Adipocyte (in vitro differentiated cells): ENCODE results near the gene APBB1.
"Not testable (repeated sequence)": the region's sequence is repeated elsewhere in the genome, so short reads cannot be mapped to it uniquely, and the experiment has no call there.

ENCODE experiments used
- DNase-seq: peaks from one replicate; pipeline ENCODE4 v3.0.0-alpha.2; 2015; ENCODE audit warnings: low read depth
- H3K27me3 ChIP-seq: replicated peaks from 2 replicates; pipeline ENCODE4 v1.7.0; 2013; ENCODE audit warnings: mild to moderate bottlenecking, low read length, moderate library complexity; ENCODE audit not compliant: control insufficient read depth, insufficient read depth
- H3K36me3 ChIP-seq: 2 replicates; pipeline ENCODE4 v1.7.0; 2013; ENCODE audit warnings: low read length, mild to moderate bottlenecking, moderate library complexity; ENCODE audit not compliant: control insufficient read depth, insufficient read depth, severe bottlenecking
- H3K4me1 ChIP-seq: 2 replicates; pipeline ENCODE4 v1.7.0; 2013; ENCODE audit warnings: mild to moderate bottlenecking, low read length, moderate library complexity; ENCODE audit not compliant: control insufficient read depth, insufficient read depth
- H3K4me3 ChIP-seq: 2 replicates; pipeline ENCODE4 v1.7.0; 2013; ENCODE audit warnings: mild to moderate bottlenecking, low read length, moderate library complexity
- H3K9ac ChIP-seq: 2 replicates; pipeline ENCODE4 v1.7.0; 2013; ENCODE audit warnings: mild to moderate bottlenecking, low read length, moderate library complexity
- H3K9me3 ChIP-seq: 2 replicates; pipeline ENCODE4 v1.7.0; 2013; ENCODE audit warnings: mild to moderate bottlenecking, low read length, moderate library complexity; ENCODE audit not compliant: control insufficient read depth

The APBB1 gene

DNA sequence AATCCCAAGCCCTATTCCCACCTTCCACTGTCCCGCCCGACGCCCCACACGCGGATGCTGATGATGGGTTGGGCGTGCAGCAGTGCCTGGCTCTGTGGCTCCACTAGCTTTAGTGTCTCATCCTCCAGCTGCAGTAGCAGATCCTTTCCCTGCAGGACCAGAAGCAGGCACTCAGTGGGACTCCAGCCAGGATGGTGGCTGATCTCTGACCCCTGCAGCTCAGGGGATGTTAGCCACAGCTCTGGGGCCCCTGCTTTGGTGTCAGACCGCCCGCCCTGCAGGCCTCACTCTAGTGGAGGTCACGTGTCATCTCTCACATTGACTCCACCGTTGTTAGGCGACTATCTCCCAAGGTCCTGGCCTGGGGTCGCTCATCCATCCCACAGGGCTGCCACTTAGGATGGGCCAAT, 16.8 kb downstream of the APBB1 start:
- DNase-seq = no peak
- Histone ChIP-seq H3K36me3 (peaks cover 11% of the 10 kb centered on the region), H3K4me1 (peaks cover 16% of the 10 kb centered on the region), H3K27me3 (no peaks in the 10 kb centered on the region), H3K4me3 (no peak overlapping the region), H3K9ac (no peak overlapping the region), H3K9me3 (no peaks in the 10 kb centered on the region)

DNA sequence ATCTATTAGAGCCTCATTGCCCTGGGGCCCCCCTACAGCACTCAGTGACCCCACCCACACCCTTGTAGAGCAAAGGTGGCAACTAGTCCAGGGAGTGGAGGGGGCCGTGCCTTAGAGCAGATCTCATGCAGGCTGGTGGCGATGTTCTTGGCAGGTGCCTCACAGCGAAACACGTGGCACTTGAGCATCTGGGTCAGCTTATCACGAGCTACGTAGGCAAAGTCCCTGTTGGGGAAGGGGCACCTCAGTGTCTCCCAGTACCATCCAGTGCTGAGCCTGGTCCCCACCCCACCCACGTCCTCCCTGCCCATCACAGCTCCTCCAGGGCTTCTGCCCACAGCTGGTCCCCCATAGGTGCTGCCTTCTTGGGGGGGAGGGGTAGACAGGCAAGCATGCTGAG, 17.4 kb downstream of the APBB1 start:
- Histone ChIP-seq H3K36me3 (peaks cover 11% of the 10 kb centered on the region), H3K4me1 (peaks cover 22% of the 10 kb centered on the region), H3K9ac (no peak overlapping the region), H3K4me3 (no peak overlapping the region), H3K9me3 (no peaks in the 10 kb centered on the region), H3K27me3 (no peaks in the 10 kb centered on the region)
- DNase-seq = no peak

DNA sequence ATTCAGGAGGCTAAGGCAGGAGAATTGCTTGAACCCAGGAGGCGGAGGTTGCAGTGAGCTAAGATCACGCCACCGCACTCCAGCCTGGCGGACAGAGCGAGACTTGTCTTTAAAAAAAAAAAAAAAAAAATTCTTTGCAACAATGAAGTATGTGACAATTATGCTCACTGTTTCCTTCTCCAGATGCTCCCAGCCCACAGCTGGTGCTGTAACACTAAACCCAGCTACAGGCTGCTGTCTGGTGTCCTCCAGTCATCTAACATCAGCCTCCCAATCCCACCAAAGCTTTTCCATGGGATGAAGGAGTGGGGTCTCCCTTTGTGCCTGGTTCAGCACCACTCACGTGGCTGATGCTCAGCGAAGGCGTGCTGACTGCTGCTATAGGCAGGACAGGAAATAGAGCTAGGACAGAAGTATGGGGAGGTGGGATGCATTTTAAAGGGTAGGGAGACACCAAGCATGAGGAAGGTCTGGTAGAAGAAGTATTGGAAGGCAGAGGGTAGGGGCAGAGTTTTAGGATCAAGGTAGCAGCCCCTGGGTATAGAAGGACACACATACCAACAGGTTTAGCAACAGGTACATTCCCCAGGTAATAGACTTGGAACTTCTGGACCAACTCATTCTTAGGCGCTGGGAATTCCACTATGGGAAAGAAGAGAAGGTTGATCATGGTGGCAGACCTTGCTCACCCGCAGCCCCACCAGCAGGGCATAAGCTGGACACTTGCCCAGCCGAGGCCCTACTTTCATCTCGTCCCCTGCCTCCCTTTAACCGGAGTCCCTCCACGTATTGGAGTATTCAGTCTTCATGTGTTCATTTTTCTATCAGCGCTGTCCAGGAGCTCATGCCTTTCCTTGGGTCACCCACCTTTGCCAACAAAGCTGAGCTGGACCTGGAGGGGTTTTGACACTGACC, 18.2 kb downstream of the APBB1 start:
- Histone ChIP-seq H3K9ac (no peak overlapping the region), H3K4me3 (no peak overlapping the region), H3K9me3 (no peaks in the 10 kb centered on the region), H3K36me3 (peaks cover 11% of the 10 kb centered on the region), H3K4me1 (peaks cover 26% of the 10 kb centered on the region), H3K27me3 (no peaks in the 10 kb centered on the region)
- DNase-seq = no peak

DNA sequence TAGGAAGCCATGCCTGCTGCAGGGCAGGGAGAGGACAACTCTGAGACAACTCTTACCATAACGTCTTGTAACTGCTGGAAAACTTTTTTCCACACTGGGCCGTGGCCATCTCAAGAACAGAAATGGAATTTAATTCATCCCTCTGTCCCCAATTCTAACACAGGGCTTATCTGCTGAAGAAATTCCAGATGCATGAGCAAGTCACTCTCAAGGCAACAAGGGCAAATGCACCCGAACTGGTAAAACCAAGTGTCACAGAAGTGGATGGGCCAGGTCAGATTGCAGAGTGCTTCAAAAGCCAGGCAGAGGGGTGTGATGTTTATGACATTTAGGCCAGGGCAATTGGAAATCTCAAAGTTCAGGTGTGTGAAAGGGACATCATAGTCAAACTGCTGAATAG, 21.3 kb downstream of the APBB1 start:
- Histone ChIP-seq H3K9ac (no peak overlapping the region), H3K4me1 (peaks cover 26% of the 10 kb centered on the region), H3K36me3 (peaks cover 25% of the 10 kb centered on the region), H3K4me3 (no peak overlapping the region), H3K27me3 (no peaks in the 10 kb centered on the region), H3K9me3 (no peaks in the 10 kb centered on the region)
- peak; percentile 42 for DNase-seq

DNA sequence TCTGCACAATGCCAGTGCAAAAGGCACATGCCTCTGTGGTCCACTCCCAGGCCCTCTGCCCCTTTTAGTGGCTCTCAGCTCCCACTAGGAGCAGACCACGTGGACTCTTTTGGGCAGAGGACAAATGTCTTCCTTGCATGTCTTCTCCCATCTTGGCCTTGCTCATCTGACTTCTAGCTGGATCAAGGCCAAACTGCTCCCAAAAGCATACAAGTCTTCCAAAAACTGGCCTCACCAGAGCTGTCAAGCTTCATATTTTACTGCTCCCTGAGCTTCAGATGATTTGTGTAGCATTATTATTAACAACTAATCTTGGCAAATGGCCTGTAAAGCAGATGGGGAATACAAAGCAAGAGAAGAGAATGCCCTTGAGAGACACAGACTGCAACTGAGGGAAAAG, 21.7 kb downstream of the APBB1 start:
- H3K4me3 ChIP-seq = no peak overlapping the region
- no peaks in the 10 kb centered on the region for H3K27me3 ChIP-seq
- H3K36me3 ChIP-seq = peaks cover 25% of the 10 kb centered on the region
- DNase-seq = no peak
- peaks cover 26% of the 10 kb centered on the region for H3K4me1 ChIP-seq
- no peaks in the 10 kb centered on the region for H3K9me3 ChIP-seq
- no peak overlapping the region for H3K9ac ChIP-seq

DNA sequence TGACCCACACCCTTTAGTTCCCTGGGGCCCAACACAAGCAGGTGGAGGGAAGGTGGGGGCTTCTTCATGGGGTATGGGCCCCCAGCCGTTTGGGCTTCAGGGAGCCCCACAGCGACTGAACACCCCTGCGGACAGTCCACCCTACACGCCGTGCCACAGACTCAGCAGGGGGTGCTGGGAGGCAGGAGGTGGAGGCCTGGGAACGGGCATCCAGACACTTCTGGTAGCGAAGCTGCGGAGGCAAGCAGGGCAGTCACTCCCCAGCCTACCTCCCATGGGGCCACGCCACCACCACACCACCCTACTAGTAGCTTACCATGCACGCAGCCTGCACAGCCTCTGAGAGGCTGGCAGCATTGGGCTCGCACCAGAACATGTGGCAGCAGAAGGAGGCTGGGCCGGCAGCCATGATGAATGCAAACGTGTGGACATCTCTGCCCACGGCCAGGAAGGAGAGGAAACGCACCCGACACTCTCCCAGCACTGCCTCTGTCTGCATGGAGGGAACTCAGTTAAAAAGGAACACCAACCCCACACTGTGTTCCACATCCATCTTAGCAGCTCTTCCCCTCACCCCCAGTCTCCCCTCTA, 23.3 kb downstream of the APBB1 start:
- Histone ChIP-seq H3K4me3 (no peak overlapping the region), H3K4me1 (peaks cover 38% of the 10 kb centered on the region), H3K27me3 (no peaks in the 10 kb centered on the region), H3K36me3 (peaks cover 16% of the 10 kb centered on the region), H3K9me3 (no peaks in the 10 kb centered on the region), H3K9ac (no peak overlapping the region)
- DNase-seq = no peak

DNA sequence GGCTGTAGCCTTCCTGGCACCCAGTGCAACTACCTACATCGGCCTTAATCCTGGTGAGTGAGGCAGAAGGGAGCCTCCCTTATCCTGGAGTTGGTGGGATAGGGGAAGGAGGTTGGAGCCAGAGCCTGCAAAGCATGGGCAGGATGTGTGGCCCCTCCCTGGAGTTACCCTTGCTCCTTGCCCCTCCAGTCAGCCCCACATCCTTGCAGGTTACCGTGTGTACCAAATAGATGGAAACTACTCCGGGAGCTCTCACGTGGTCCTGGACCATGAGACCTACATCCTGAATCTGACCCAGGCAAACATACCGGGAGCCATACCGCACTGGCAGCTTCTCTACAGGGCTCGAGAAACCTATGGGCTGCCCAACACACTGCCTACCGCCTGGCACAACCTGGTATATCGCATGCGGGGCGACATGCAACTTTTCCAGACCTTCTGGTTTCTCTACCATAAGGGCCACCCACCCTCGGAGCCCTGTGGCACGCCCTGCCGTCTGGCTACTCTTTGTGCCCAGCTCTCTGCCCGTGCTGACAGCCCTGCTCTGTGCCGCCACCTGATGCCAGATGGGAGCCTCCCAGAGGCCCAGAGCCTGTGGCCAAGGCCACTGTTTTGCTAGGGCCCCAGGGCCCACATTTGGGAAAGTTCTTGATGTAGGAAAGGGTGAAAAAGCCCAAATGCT, 24.8 kb downstream of the APBB1 start:
- Histone ChIP-seq H3K4me1 (peaks cover 43% of the 10 kb centered on the region), H3K9ac (no peak overlapping the region), H3K27me3 (no peaks in the 10 kb centered on the region), H3K36me3 (peaks cover 14% of the 10 kb centered on the region), H3K9me3 (no peaks in the 10 kb centered on the region), H3K4me3 (no peak overlapping the region)
- DNase-seq = no peak

DNA sequence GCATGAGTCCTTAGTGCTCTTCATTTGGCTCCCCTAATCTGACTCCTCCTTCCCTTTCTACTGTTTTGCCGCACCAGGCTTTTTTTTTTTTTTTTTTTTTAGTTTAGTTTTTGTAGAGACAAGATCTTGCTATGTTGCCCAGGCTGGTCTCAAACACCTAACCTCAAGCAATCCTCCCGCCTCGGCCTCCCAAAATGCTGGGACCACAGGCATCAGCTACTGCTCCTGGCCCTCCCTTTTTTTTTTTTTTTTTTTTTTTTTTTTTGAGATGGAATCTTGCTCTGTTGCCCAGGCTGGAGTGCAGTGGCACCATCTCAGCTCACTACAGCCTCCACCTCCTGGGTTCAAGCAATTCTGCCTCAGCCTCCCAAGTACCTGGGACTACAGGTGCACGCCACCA, 26.6 kb downstream of the APBB1 start:
- H3K9me3 ChIP-seq, H3K27me3 ChIP-seq, DNase-seq: not testable (repeated sequence)

DNA sequence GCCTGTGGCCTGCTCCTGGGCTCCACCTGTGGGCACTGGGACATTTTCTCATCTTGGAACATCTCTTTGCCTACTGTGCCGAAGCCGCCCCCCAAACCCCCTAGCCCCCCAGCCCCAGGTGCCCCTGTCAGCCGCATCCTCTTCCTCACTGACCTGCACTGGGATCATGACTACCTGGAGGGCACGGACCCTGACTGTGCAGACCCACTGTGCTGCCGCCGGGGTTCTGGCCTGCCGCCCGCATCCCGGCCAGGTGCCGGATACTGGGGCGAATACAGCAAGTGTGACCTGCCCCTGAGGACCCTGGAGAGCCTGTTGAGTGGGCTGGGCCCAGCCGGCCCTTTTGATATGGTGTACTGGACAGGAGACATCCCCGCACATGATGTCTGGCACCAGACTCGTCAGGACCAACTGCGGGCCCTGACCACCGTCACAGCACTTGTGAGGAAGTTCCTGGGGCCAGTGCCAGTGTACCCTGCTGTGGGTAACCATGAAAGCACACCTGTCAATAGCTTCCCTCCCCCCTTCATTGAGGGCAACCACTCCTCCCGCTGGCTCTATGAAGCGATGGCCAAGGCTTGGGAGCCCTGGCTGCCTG, 27.3 kb downstream of the APBB1 start:
- Histone ChIP-seq H3K27me3 (no peaks in the 10 kb centered on the region), H3K9ac (peak overlapping the region; percentile 95), H3K4me1 (peaks cover 34% of the 10 kb centered on the region), H3K4me3 (peak overlapping the region; percentile 98), H3K36me3 (peaks cover 14% of the 10 kb centered on the region), H3K9me3 (no peaks in the 10 kb centered on the region)
- DNase-seq = no peak

More for the DNA sequence above, 26.6 kb downstream of the APBB1 start:
- peaks cover 14% of the 10 kb centered on the region for H3K36me3 ChIP-seq
- H3K4me1 ChIP-seq = peaks cover 40% of the 10 kb centered on the region
- not testable (repeated sequence) for H3K9ac ChIP-seq, H3K4me3 ChIP-seq

DNA sequence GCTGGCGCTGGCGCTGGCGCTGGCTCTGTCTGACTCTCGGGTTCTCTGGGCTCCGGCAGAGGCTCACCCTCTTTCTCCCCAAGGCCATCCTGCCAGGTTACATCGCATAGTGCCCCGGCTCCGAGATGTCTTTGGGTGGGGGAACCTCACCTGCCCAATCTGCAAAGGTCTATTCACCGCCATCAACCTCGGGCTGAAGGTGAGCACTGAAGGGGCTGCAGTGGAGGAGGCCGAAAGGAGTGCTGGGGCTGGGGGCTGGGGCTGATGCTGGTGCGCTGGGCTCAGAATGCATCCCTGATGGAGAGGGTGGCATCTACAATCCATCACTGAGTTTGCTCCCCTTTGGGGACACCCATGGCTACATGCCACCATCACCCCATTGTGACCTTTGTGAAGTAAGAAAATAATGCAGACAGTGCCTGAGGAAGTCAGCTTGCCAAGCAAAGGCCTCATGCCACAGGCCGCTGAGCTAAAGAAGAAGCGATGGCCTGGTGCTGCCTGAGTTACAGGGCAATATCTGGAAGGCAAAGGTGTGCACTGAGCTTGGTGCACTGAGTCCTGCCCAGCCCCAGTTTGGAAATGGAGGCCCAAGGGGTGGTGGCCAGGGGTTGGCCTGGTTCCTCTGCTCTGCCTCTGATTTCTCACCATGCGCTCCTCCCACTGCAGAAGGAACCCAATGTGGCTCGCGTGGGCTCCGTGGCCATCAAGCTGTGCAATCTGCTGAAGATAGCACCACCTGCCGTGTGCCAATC, 28.0 kb downstream of the APBB1 start:
- no peak for DNase-seq
- H3K27me3 ChIP-seq = no peaks in the 10 kb centered on the region
- peaks cover 14% of the 10 kb centered on the region for H3K36me3 ChIP-seq
- peak overlapping the region; percentile 95 for H3K9ac ChIP-seq
- H3K4me1 ChIP-seq = peaks cover 29% of the 10 kb centered on the region
- peak overlapping the region; percentile 98 for H3K4me3 ChIP-seq
- H3K9me3 ChIP-seq = no peaks in the 10 kb centered on the region
